A549 (cell line): ENCODE results near the gene PCDHGC4.

Experiments
- BHLHE40 ChIP-seq: IDR thresholded peaks from 2 replicates; pipeline ENCODE4 v1.6.1; 2012; ENCODE audit warnings: low read depth, low read length, inconsistent platforms
- CTCF ChIP-seq: fragments of >200 bp; sonication (Bioruptor Twin); formaldehyde crosslinking; IDR thresholded peaks from 3 replicates; pipeline ENCODE4 v1.5.1; 2016
- ELK1 ChIP-seq: fragments of 150-350 bp; IDR thresholded peaks from 2 replicates; pipeline ENCODE4 v1.6.1; 2014; ENCODE audit warnings: low read depth, mild to moderate bottlenecking, low read length
- HDAC2 ChIP-seq: fragments of 200-600 bp; sonication (generic); IDR thresholded peaks from 2 replicates; pipeline ENCODE4 v1.6.1; 2016
- HMGXB4 ChIP-seq: fragments of 250-450 bp; sonication (Bioruptor Pico); IDR thresholded peaks from 2 replicates; pipeline ENCODE4 v1.5.0; 2021; ENCODE audit warnings: mild to moderate bottlenecking, moderate library complexity, borderline replicate concordance
- JUN ChIP-seq, 2 experiments: fragments of >200 bp; sonication (Bioruptor Twin); formaldehyde crosslinking; IDR thresholded peaks; 2 replicates in 1 of 2; 3 replicates in 1 of 2; pipeline ENCODE4 v1.6.1; 2016 to 2017
- MAFK ChIP-seq: fragments of 450-650 bp; IDR thresholded peaks from 2 replicates; pipeline ENCODE4 v1.6.1; 2014; ENCODE audit not compliant: partially characterized antibody
- NR3C1 ChIP-seq: fragments of >200 bp; sonication (Bioruptor Twin); formaldehyde crosslinking; IDR thresholded peaks from 3 replicates; pipeline ENCODE4 v1.6.1; 2017
- POLR2A ChIP-seq: IDR thresholded peaks from 2 replicates; pipeline ENCODE4 v1.6.1; 2012; ENCODE audit warnings: mild to moderate bottlenecking, low read length
- POLR2AphosphoS2 ChIP-seq: conservative IDR thresholded peaks from 2 replicates; pipeline ENCODE4 v1.6.1; 2012; ENCODE audit warnings: low read length, improper control_type of control experiment, inconsistent platforms
- REST ChIP-seq: fragments of 200-600 bp; sonication (generic); IDR thresholded peaks from 2 replicates; pipeline ENCODE4 v1.6.1; 2016; ENCODE audit warnings: antibody characterized with exemption, mild to moderate bottlenecking, moderate library complexity
- SMC3 ChIP-seq: fragments of >200 bp; sonication (Bioruptor Twin); formaldehyde crosslinking; IDR thresholded peaks from 3 replicates; pipeline ENCODE4 v1.6.1; 2018; ENCODE audit warnings: inconsistent platforms

DNA sequence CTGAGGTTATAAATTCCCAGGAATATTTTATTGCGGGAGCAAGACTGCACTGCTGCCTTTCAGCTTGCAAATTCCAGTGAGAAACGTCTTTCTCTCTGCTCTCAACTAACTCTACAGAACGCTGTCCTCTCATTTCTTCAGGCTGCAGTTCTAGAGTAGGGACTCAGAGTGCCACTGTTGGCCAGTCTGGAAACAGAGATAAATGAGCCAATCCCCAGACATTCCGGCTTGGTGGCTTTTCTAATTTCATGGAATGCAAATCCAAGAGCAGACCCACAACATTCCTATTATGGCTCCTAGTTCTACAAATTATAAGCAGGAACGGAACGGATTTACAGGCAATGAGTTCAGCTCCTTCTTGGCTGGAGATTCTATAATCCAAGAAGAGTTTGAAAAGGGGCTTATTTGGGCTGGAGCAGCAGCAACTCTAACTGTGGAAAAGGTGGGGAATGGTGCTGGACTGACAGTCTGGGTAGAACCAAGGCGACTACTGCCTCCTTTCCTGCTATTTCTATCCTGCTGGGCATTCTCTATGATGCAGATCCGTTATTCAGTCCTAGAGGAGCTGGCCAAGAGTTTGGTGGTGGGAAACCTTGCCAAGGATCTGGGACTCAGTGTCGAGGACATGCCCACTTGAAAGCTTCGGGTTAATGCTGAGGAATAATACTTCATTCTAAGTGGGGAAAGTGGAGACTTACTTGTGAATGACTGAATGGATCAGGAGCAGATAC lies 45.3 kb upstream of the PCDHGC4 start:
- TF ChIP-seq CTCF (no peak), MAFK (no peak), POLR2A (no peak), HMGXB4 (CRISPR knock-in tag) (no peak), SMC3 (no peak), POLR2AphosphoS2 (no peak), BHLHE40 (no peak), ELK1 (no peak), REST (no peak), NR3C1 (no peak), JUN (IDR thresholded peaks at IDR 0.05) (no peak), HDAC2 (no peak)
